SK-N-SH (cell line): ENCODE measurements around the gene PPIP5K1. TPM values are rescaled to one million over a fixed set of nuclear protein-coding genes. Genes with fewer than 3 reads are reported as not detected.
"Not testable (repeated sequence)": the region's sequence is repeated elsewhere in the genome, so short reads cannot be mapped to it uniquely, and the experiment has no call there.

Experiments used
- CTCF ChIA-PET: fragments of 300-600, 350-600 bp; formaldehyde crosslinking; extraction: SDS; loops from one replicate; lab custom pipeline; 2021; lab: Yijun Ruan, JAX
- POLR2A ChIA-PET: fragments of 350-600 bp; sonication (Branson Sonifier 250); formaldehyde crosslinking; extraction: SDS; loops from one replicate; lab custom pipeline; 2020; ENCODE audit warnings: antibody characterized with exemption, inconsistent platforms; lab: Yijun Ruan, JAX
- DNase-seq: peaks from one replicate; pipeline ENCODE4 v3.0.0; 2012
- H2AFZ ChIP-seq: fragments of 200-600 bp; sonication (generic); 2 replicates; pipeline ENCODE4 v1.8.1; 2016; ENCODE audit warnings: antibody characterized with exemption, mild to moderate bottlenecking, low read depth
- H3F3A ChIP-seq: fragments of 200-600 bp; sonication (generic); replicated peaks from 2 replicates; pipeline ENCODE3; 2016; ENCODE audit warnings: antibody characterized with exemption, mild to moderate bottlenecking; ENCODE audit not compliant: insufficient read depth
- H3K27ac ChIP-seq, 2 experiments: fragments of 200-500 bp in 1 of 2; fragments of 200-600 bp in 1 of 2; sonication (Bioruptor generic) in 1 of 2; sonication (generic), shearing (Covaris generic) in 1 of 2; 2 replicates each; pipeline versions ENCODE4 v1.5.1 to v1.6.1; 2014 to 2016; ENCODE audit warnings: low read depth in 2 of 2, inconsistent platforms in 1 of 2, low read length in 1 of 2, mild to moderate bottlenecking in 1 of 2, mixed read lengths in 1 of 2
- H3K27me3 ChIP-seq: fragments of 200-600 bp; sonication (generic), shearing (Covaris generic); 2 replicates; pipeline ENCODE4 v1.6.1; 2016; ENCODE audit warnings: mixed run types; ENCODE audit not compliant: insufficient read depth
- H3K36me3 ChIP-seq, 2 experiments: fragments of 200-500 bp in 1 of 2; fragments of 200-600 bp in 1 of 2; sonication (Bioruptor generic) in 1 of 2; sonication (generic) in 1 of 2; replicated peaks in 1 of 2; 2 replicates each; pipeline versions ENCODE3 to v1.5.1; 2014 to 2016; ENCODE audit warnings: low read length in 1 of 2, mild to moderate bottlenecking in 1 of 2; ENCODE audit not compliant: insufficient read depth in 2 of 2, control insufficient read depth in 1 of 2
- H3K4me1 ChIP-seq, 2 experiments: fragments of 200-500 bp in 1 of 2; fragments of 200-600 bp in 1 of 2; sonication (Bioruptor generic) in 1 of 2; sonication (generic), shearing (Covaris generic) in 1 of 2; 2 replicates each; pipeline versions ENCODE4 v1.5.1 to v1.6.1; 2014 to 2016; ENCODE audit warnings: low read depth in 1 of 2, low read length in 1 of 2, mixed run types in 1 of 2; ENCODE audit not compliant: insufficient read depth in 2 of 2, control insufficient read depth in 1 of 2
- H3K4me2 ChIP-seq: fragments of 200-600 bp; sonication (generic), shearing (Covaris generic); 2 replicates; pipeline ENCODE4 v1.6.1; 2017; ENCODE audit warnings: mixed run types
- H3K4me3 ChIP-seq, 2 experiments: fragments of 200-500 bp in 1 of 2; fragments of 200-600 bp in 1 of 2; sonication (Bioruptor generic) in 1 of 2; sonication (generic), shearing (Covaris generic) in 1 of 2; 2 replicates each; pipeline versions ENCODE4 v1.5.1 to v1.8.1; 2014 to 2016; ENCODE audit warnings: low read depth in 2 of 2, inconsistent platforms in 1 of 2, low read length in 1 of 2, mild to moderate bottlenecking in 1 of 2, mixed read lengths in 1 of 2, moderate library complexity in 1 of 2
- H3K79me2 ChIP-seq: fragments of 200-600 bp; sonication (generic); 2 replicates; pipeline ENCODE4 v1.8.1; 2017; ENCODE audit warnings: mild to moderate bottlenecking; ENCODE audit not compliant: insufficient read depth
- H3K9ac ChIP-seq: fragments of 200-600 bp; sonication (generic); 2 replicates; pipeline ENCODE4 v1.6.1; 2017; ENCODE audit warnings: mixed run types
- H3K9me2 ChIP-seq: fragments of 200-600 bp; sonication (generic); 2 replicates; pipeline ENCODE4 v1.6.1; 2017; ENCODE audit warnings: mixed run types
- H3K9me3 ChIP-seq: fragments of 200-600 bp; sonication (generic); 2 replicates; pipeline ENCODE4 v1.6.1; 2017; ENCODE audit warnings: mixed run types, mild to moderate bottlenecking, moderate library complexity
- H4K20me1 ChIP-seq: fragments of 200-600 bp; sonication (generic); 2 replicates; pipeline ENCODE4 v1.6.1; 2017; ENCODE audit warnings: mild to moderate bottlenecking, mixed run types; ENCODE audit not compliant: insufficient read depth
- CHD2 ChIP-seq: fragments of 150-350 bp; IDR thresholded peaks from 2 replicates; pipeline ENCODE4 v1.6.1; 2018; ENCODE audit warnings: low read length; ENCODE audit not compliant: partially characterized antibody
- ELF1 ChIP-seq: IDR thresholded peaks from 2 replicates; pipeline ENCODE4 v1.4.0; 2012
- EP300 ChIP-seq, 2 experiments: IDR thresholded peaks; 2 replicates each; pipeline versions ENCODE4 v1.4.0 to v1.6.1; 2012; ENCODE audit warnings: borderline replicate concordance in 1 of 2, low read depth in 1 of 2, low read length in 1 of 2
- EZH2phosphoT487 ChIP-seq: fragments of 200-600 bp; sonication (generic); IDR thresholded peaks from 2 replicates; pipeline ENCODE4 v1.6.1; 2017; ENCODE audit warnings: low read depth, mixed run types, mild to moderate bottlenecking, antibody characterized with exemption, moderate library complexity, borderline replicate concordance
- FOXM1 ChIP-seq: IDR thresholded peaks from 2 replicates; pipeline ENCODE4 v1.4.0; 2012; ENCODE audit warnings: low read depth, mild to moderate bottlenecking
- GABPA ChIP-seq: IDR thresholded peaks from 2 replicates; pipeline ENCODE4 v1.4.0; 2012; ENCODE audit warnings: low read depth, mild to moderate bottlenecking
- IRF3 ChIP-seq: fragments of 150-350 bp; IDR thresholded peaks from 2 replicates; pipeline ENCODE4 v1.6.1; 2016; ENCODE audit warnings: mild to moderate bottlenecking, low read depth, low read length
- MAX ChIP-seq: IDR thresholded peaks from 2 replicates; pipeline ENCODE4 v1.4.0; 2012; ENCODE audit warnings: low read depth
- MEF2A ChIP-seq: IDR thresholded peaks from 2 replicates; pipeline ENCODE4 v1.4.0; 2012; ENCODE audit warnings: low read depth, borderline replicate concordance
- NFIC ChIP-seq: IDR thresholded peaks from 2 replicates; pipeline ENCODE4 v1.4.0; 2012; ENCODE audit warnings: borderline replicate concordance
- NRF1 ChIP-seq: IDR thresholded peaks from 2 replicates; pipeline ENCODE4 v1.6.1; 2012; ENCODE audit warnings: low read depth, mild to moderate bottlenecking, low read length
- PBX3 ChIP-seq: IDR thresholded peaks from 2 replicates; pipeline ENCODE4; 2012
- POLR2AphosphoS5 ChIP-seq: IDR thresholded peaks from 2 replicates; pipeline ENCODE4 v1.6.1; 2012; ENCODE audit warnings: low read depth, low read length
- REST ChIP-seq: IDR thresholded peaks from 2 replicates; pipeline ENCODE4 v1.6.1; 2012; ENCODE audit warnings: mild to moderate bottlenecking, low read depth, low read length, moderate library complexity
- RFX5 ChIP-seq: IDR thresholded peaks from 2 replicates; pipeline ENCODE4 v1.6.1; 2012; ENCODE audit warnings: mild to moderate bottlenecking, improper control_type of control experiment, low read length
- SIN3A ChIP-seq: IDR thresholded peaks from 2 replicates; pipeline ENCODE4 v1.6.1; 2012; ENCODE audit warnings: low read depth, mild to moderate bottlenecking, low read length, moderate library complexity, borderline replicate concordance
- SMC3 ChIP-seq: IDR thresholded peaks from 2 replicates; pipeline ENCODE4 v1.6.1; 2012; ENCODE audit warnings: low read depth, low read length, improper control_type of control experiment
- USF2 ChIP-seq: fragments of 150-350 bp; IDR thresholded peaks from 2 replicates; pipeline ENCODE4 v1.6.1; 2017; ENCODE audit warnings: antibody characterized with exemption, low read length, low read depth, borderline replicate concordance
- YY1 ChIP-seq: IDR thresholded peaks from 2 replicates; pipeline ENCODE4 v1.4.0; 2012; ENCODE audit warnings: low read depth, mild to moderate bottlenecking
- ZBTB33 ChIP-seq: IDR thresholded peaks from 2 replicates; pipeline ENCODE4 v1.4.0; 2012; ENCODE audit warnings: low read depth, borderline replicate concordance
- WGBS: methylation state at CpG from one replicate; pipeline ENCODE4 v1.1.6; 2017; ENCODE audit warnings: low lambda C conversion rate; 5-methylcytosine and 5-hydroxymethylcytosine counted together
- polyA plus RNA-seq, 3 experiments: library from polyadenylated mRNA; depleted of rRNA; stranded (reverse); fragments of >200 nt; gene quantifications; 2 replicates each; pipeline ENCODE4 v1.2.3, GENCODE V29; 2012

Gene PPIP5K1
- polyA plus RNA-seq, 1 of the 3 experiments (the other 2 are of a cell fraction) = 28.5 TPM

- H3K27me3 ChIP-seq, DNase-seq, POLR2A ChIA-PET, H3K27ac ChIP-seq, H3K79me2 ChIP-seq, H4K20me1 ChIP-seq, H3K4me3 ChIP-seq, H3K9me3 ChIP-seq, H3F3A ChIP-seq, CTCF ChIA-PET, H2AFZ ChIP-seq, H3K36me3 ChIP-seq, H3K9me2 ChIP-seq, H3K4me2 ChIP-seq, H3K4me1 ChIP-seq, H3K9ac ChIP-seq: not testable (repeated sequence)
- no CpG with 5 or more reads among the region's 3 CpGs for WGBS
Measured at GRCh38 chr15:43562753-43563152, 27.3 kb downstream of the PPIP5K1 start.

GRCh38 chr15:43552986-43553385 is 37.0 kb downstream of the PPIP5K1 start:
- Histone ChIP-seq H3K9me2 (no peaks in the 10 kb centered on the region), H3F3A (no peaks in the 10 kb centered on the region), H4K20me1 (no peaks in the 10 kb centered on the region)
- TF ChIP-seq CHD2 (no peak), GABPA (no peak), ZBTB33 (no peak), NRF1 (no peak), EZH2phosphoT487 (no peak), POLR2AphosphoS5 (no peak), MAX (no peak), USF2 (no peak), MEF2A (no peak), IRF3 (no peak), REST (no peak), FOXM1 (no peak), NFIC (no peak), ELF1 (no peak), EP300 (IDR thresholded peaks at IDR 0.05; ENCODE audit: borderline replicate concordance in 1 of 2, low read depth in 1 of 2, low read length in 1 of 2) (no peak), SIN3A (no peak), PBX3 (no peak), RFX5 (no peak), YY1 (no peak), SMC3 (no peak)
- TF ChIP-seq, all 33 proteins: peak for 0
- Histone ChIP-seq H3K27ac (no peak overlapping the region), H3K27me3 (no peaks in the 10 kb centered on the region), H3K9me3 (no peaks in the 10 kb centered on the region), H3K4me2 (no peak overlapping the region), H3K4me3 (no peak overlapping the region), H3K36me3 (no peaks in the 10 kb centered on the region), H3K79me2 (no peaks in the 10 kb centered on the region), H3K4me1 (no peaks in the 10 kb centered on the region), H3K9ac (no peak overlapping the region), H2AFZ (no peak overlapping the region)
- POLR2A ChIA-PET = no interaction called here
- WGBS = 62% methylated on average over 2 of the region's 2 CpGs
- CTCF ChIA-PET = interaction anchor here (0.8 kb wide), 1 partner anchor 9 kb away, joined by 3 read pairs; no protein-coding TSS in a partner anchor
- DNase-seq = no peak
